IMR-90 (cell line): ENCODE data around the gene MAZ. TPM values are rescaled to one million over a fixed set of nuclear protein-coding genes. Genes with fewer than 3 reads are reported as not detected.

Experiments used
- ATAC-seq: fragments of 200-7000 bp; cut with Tn5 transposase; 2 replicates; pipeline ENCODE4 v1.9.1; 2020; ENCODE audit warnings: low read depth, mild to moderate bottlenecking, moderate library complexity
- BruUV-seq: library from RNA; stranded (reverse); fragments of 400-500 nt; replicated peaks from 2 replicates; lab custom pipeline; 2021; lab: Mats Ljungman, UMichigan
- CTCF ChIA-PET: fragments of 300-600 bp; formaldehyde crosslinking; extraction: SDS; loops from one replicate; lab custom pipeline; 2021; ENCODE audit warnings: antibody characterized with exemption; lab: Yijun Ruan, JAX
- POLR2A ChIA-PET: fragments of 300-600 bp; sonication (Branson Sonifier 250); formaldehyde crosslinking; loops from one replicate; lab custom pipeline; 2022; ENCODE audit warnings: antibody characterized with exemption; ENCODE audit not compliant: unreplicated experiment; lab: Charles Lee
- DNase-seq: peaks from one replicate; pipeline ENCODE4 v3.0.0; 2013
- H2AFZ ChIP-seq: replicated peaks from 2 replicates; pipeline ENCODE3; 2013; ENCODE audit warnings: low read length, mild to moderate bottlenecking; ENCODE audit not compliant: poor library complexity
- H2AK5ac ChIP-seq: 2 replicates; pipeline ENCODE4 v1.6.1; 2013; ENCODE audit warnings: low read depth, low read length, inconsistent platforms
- H2AK9ac ChIP-seq: replicated peaks from 2 replicates; pipeline ENCODE3; 2013; ENCODE audit warnings: mild to moderate bottlenecking, low read depth, low read length, moderate library complexity; ENCODE audit not compliant: poor library complexity
- H2BK120ac ChIP-seq: 2 replicates; pipeline ENCODE4 v1.6.1; 2013; ENCODE audit warnings: low read depth, low read length, inconsistent platforms
- H2BK15ac ChIP-seq: 3 replicates; pipeline ENCODE4 v1.6.1; 2013; ENCODE audit warnings: low read depth, low read length, inconsistent platforms
- H2BK20ac ChIP-seq: 2 replicates; pipeline ENCODE4 v1.6.1; 2013; ENCODE audit warnings: low read depth, mild to moderate bottlenecking, inconsistent platforms, low read length, moderate library complexity
- H2BK5ac ChIP-seq: 2 replicates; pipeline ENCODE4 v1.6.1; 2013; ENCODE audit warnings: mild to moderate bottlenecking, low read depth, low read length, inconsistent platforms; ENCODE audit not compliant: poor library complexity, severe bottlenecking
- H3K14ac ChIP-seq: replicated peaks from 2 replicates; pipeline ENCODE4 v1.6.1; 2013; ENCODE audit warnings: low read depth, low read length, inconsistent platforms
- H3K18ac ChIP-seq: 2 replicates; pipeline ENCODE4 v1.6.1; 2013; ENCODE audit warnings: low read depth, low read length, control low read depth
- H3K23ac ChIP-seq: 2 replicates; pipeline ENCODE4 v1.6.1; 2013; ENCODE audit warnings: low read depth, low read length, inconsistent platforms
- H3K27ac ChIP-seq: 2 replicates; pipeline ENCODE4 v1.5.1; 2013; ENCODE audit warnings: mild to moderate bottlenecking, control low read depth, low read length; ENCODE audit not compliant: insufficient read depth
- H3K27me3 ChIP-seq: 2 replicates; pipeline ENCODE4 v1.6.1; 2013; ENCODE audit warnings: low read length; ENCODE audit not compliant: control insufficient read depth, insufficient read depth
- H3K36me3 ChIP-seq: 2 replicates; pipeline ENCODE4 v1.6.1; 2013; ENCODE audit warnings: low read length, mixed read lengths; ENCODE audit not compliant: control insufficient read depth, insufficient read depth
- H3K4ac ChIP-seq: 2 replicates; pipeline ENCODE4 v1.6.1; 2013; ENCODE audit warnings: low read depth, low read length, inconsistent platforms
- H3K4me1 ChIP-seq: 2 replicates; pipeline ENCODE4 v1.6.1; 2013; ENCODE audit warnings: low read length, mixed read lengths; ENCODE audit not compliant: control insufficient read depth, insufficient read depth
- H3K4me2 ChIP-seq: 2 replicates; pipeline ENCODE4 v1.6.1; 2013; ENCODE audit warnings: low read depth, mild to moderate bottlenecking, control low read depth, low read length, moderate library complexity
- H3K4me3 ChIP-seq: 2 replicates; pipeline ENCODE4 v1.5.1; 2013; ENCODE audit warnings: low read depth, mild to moderate bottlenecking, control low read depth, low read length, moderate library complexity; ENCODE audit not compliant: insufficient read depth
- H3K56ac ChIP-seq: 2 replicates; pipeline ENCODE4 v1.6.1; 2013; ENCODE audit warnings: low read length, inconsistent platforms; ENCODE audit not compliant: insufficient read depth; ENCODE audit errors: extremely low read depth
- H3K79me1 ChIP-seq, 2 experiments: 2 replicates each; pipeline ENCODE4 v1.6.1; 2013; ENCODE audit warnings: low read length in 2 of 2, inconsistent platforms in 1 of 2, low read depth in 1 of 2
- H3K9ac ChIP-seq: 2 replicates; pipeline ENCODE4 v1.6.1; 2013; ENCODE audit warnings: low read depth, low read length, control low read depth
- H3K9me1 ChIP-seq: 2 replicates; pipeline ENCODE4 v1.6.1; 2013; ENCODE audit warnings: low read length, inconsistent platforms; ENCODE audit not compliant: insufficient read depth
- H3K9me3 ChIP-seq: 2 replicates; pipeline ENCODE4 v1.6.1; 2013; ENCODE audit warnings: low read length; ENCODE audit not compliant: control insufficient read depth, insufficient read depth
- H4K20me1 ChIP-seq: 2 replicates; pipeline ENCODE4 v1.6.1; 2013; ENCODE audit warnings: low read length, inconsistent platforms; ENCODE audit not compliant: insufficient read depth
- H4K5ac ChIP-seq: 2 replicates; pipeline ENCODE4 v1.6.1; 2013; ENCODE audit warnings: mild to moderate bottlenecking, low read depth, low read length, control low read depth
- H4K8ac ChIP-seq, 2 experiments: 2 replicates each; pipeline ENCODE4 v1.6.1; 2013; ENCODE audit warnings: low read depth in 2 of 2, low read length in 2 of 2, control low read depth in 1 of 2, inconsistent platforms in 1 of 2
- H4K91ac ChIP-seq: 2 replicates; pipeline ENCODE4 v1.6.1; 2013; ENCODE audit warnings: low read depth, low read length, inconsistent platforms; ENCODE audit not compliant: insufficient read depth
- BHLHE40 ChIP-seq: fragments of 150-350 bp; IDR thresholded peaks from 2 replicates; pipeline ENCODE4 v1.6.1; 2016; ENCODE audit warnings: mild to moderate bottlenecking, low read depth, low read length
- CEBPB ChIP-seq: IDR thresholded peaks from 2 replicates; pipeline ENCODE4 v1.6.1; 2012; ENCODE audit warnings: low read depth, low read length, improper control_type of control experiment
- CHD1 ChIP-seq: IDR thresholded peaks from 2 replicates; pipeline ENCODE4 v1.6.1; 2012; ENCODE audit warnings: low read depth, low read length, improper control_type of control experiment
- FOS ChIP-seq: fragments of 150-350 bp; IDR thresholded peaks from 2 replicates; pipeline ENCODE4 v1.6.1; 2016; ENCODE audit warnings: low read depth, low read length
- MAFK ChIP-seq: IDR thresholded peaks from 2 replicates; pipeline ENCODE4 v1.6.1; 2012; ENCODE audit warnings: low read depth, low read length, improper control_type of control experiment
- MAZ ChIP-seq: IDR thresholded peaks from 2 replicates; pipeline ENCODE4 v1.6.1; 2012; ENCODE audit warnings: low read depth, mild to moderate bottlenecking, low read length, improper control_type of control experiment, moderate library complexity, borderline replicate concordance
- MXI1 ChIP-seq: IDR thresholded peaks from 2 replicates; pipeline ENCODE4 v1.6.1; 2012; ENCODE audit warnings: low read depth, mild to moderate bottlenecking, low read length, moderate library complexity, borderline replicate concordance
- NFE2L2 ChIP-seq: fragments of 150-350 bp; IDR thresholded peaks from 2 replicates; pipeline ENCODE4 v1.6.1; 2016; ENCODE audit warnings: low read depth, mild to moderate bottlenecking, low read length
- POLR2A ChIP-seq: IDR thresholded peaks from 2 replicates; pipeline ENCODE4 v1.6.1; 2012; ENCODE audit warnings: mild to moderate bottlenecking, low read depth, low read length
- RAD21 ChIP-seq: IDR thresholded peaks from 2 replicates; pipeline ENCODE4 v1.6.1; 2012; ENCODE audit warnings: low read length, improper control_type of control experiment
- RCOR1 ChIP-seq: IDR thresholded peaks from 2 replicates; pipeline ENCODE4 v1.6.1; 2012; ENCODE audit warnings: mild to moderate bottlenecking, low read length, improper control_type of control experiment; ENCODE audit not compliant: insufficient replicate concordance
- RFX5 ChIP-seq: IDR thresholded peaks from 2 replicates; pipeline ENCODE4 v1.8.0; 2012; ENCODE audit warnings: low read depth, mild to moderate bottlenecking, low read length, moderate library complexity
- SMC3 ChIP-seq: fragments of 150-350 bp; IDR thresholded peaks from 2 replicates; pipeline ENCODE4 v1.6.1; 2016; ENCODE audit warnings: low read depth, mild to moderate bottlenecking, antibody characterized with exemption, low read length, moderate library complexity
- WGBS, 2 experiments: methylation state at CpG; one replicate each; pipeline versions ENCODE4 v1.1.5 to v1.1.7; 2013; ENCODE audit warnings: missing lambda C conversion rate in 2 of 2; ENCODE audit not compliant: insufficient read length in 1 of 2; ENCODE audit errors: extremely low coverage in 2 of 2; 5-methylcytosine and 5-hydroxymethylcytosine counted together
- dilution Hi-C: fragments of 300-500 bp; cut with HindIII; formaldehyde crosslinking; loops from one replicate; pipeline ENCODE4 v1.14.3; 2018; ENCODE audit warnings: low sequenced_read_pairs; ENCODE audit not compliant: unreplicated experiment
- in situ Hi-C: fragments of 300-500 bp; cut with MboI; formaldehyde crosslinking; loops from 3 replicates; pipeline ENCODE4 v1.14.3; 2019; ENCODE audit warnings: low sequenced_read_pairs, inconsistent platforms, mixed read lengths
- intact Hi-C: fragments of 100-400 bp; cut with micrococcal nuclease; formaldehyde crosslinking; loops from 2 replicates; pipeline ENCODE4 v1.10.0; 2022
- polyA plus RNA-seq, 3 experiments: library from polyadenylated mRNA; depleted of rRNA; stranded (reverse); fragments of >200 nt; gene quantifications; 2 replicates each; pipeline ENCODE4 v1.2.3, GENCODE V29; 2012; ENCODE audit warnings: low replicate concordance in 1 of 3
- total RNA-seq: library from RNA; depleted of rRNA; stranded (reverse); fragments of >200 nt; gene quantifications from 2 replicates; pipeline ENCODE4 v1.2.3, GENCODE V29; 2012
- TF ChIP-seq, protein P1 (sequence below): fragments of 150-350 bp; IDR thresholded peaks from 2 replicates; pipeline ENCODE4 v1.6.1; 2017; ENCODE audit warnings: mild to moderate bottlenecking, antibody characterized with exemption, low read length, low read depth
- TF ChIP-seq, protein P2 (sequence below): fragments of 150-350 bp; IDR thresholded peaks from 2 replicates; pipeline ENCODE4 v1.6.1; 2016; ENCODE audit warnings: low read depth, mild to moderate bottlenecking, low read length, moderate library complexity, borderline replicate concordance

Gene MAZ
- total and polyA plus RNA-seq, 2 of the 4 experiments (the other 2 are of a cell fraction) = 113 to 138 TPM

DNA sequence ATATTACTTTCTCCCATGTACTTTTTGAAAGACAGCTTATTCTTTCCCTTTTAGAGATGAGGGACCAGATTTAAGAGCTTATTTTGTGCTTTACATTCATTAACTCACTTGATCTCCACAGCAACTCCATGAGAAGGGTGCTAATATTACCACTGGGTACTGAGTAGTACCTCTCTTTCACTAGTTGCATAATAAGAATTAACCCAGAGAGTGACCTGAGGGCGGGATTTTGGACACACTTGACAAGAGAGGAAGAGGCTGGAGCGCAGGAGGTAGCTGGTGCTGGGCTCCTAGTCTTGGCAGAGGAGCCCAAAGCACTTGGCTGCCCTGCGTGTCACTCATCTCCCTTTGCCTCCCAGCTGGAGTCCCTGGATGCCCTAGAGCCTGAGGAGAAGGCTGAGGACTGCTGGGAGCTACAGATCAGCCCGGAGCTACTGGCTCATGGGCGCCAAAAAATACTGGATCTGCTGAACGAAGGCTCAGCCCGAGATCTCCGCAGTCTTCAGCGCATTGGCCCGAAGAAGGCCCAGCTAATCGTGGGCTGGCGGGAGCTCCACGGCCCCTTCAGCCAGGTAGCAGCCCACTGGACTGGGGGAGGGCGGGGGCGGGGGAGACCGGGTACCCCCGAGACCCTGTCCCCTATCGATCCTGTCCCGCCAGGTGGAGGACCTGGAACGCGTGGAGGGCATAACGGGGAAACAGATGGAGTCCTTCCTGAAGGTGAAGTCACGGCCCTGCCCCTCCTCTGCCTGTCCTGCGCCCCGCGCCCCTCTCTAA, 1.7 kb upstream of the MAZ start:
- H3K9ac ChIP-seq = peak overlapping the region; percentile 97
- no peaks in the 10 kb centered on the region for H3K9me3 ChIP-seq
- ATAC-seq = no peak
- H2AK5ac ChIP-seq = peak overlapping the region; percentile 100
- no peak overlapping the region for H2BK20ac ChIP-seq
- no peaks in the 10 kb centered on the region for H3K27me3 ChIP-seq
- no peak overlapping the region for H2BK15ac ChIP-seq
- peak overlapping the region; percentile 58 for H3K18ac ChIP-seq
- peak overlapping the region; percentile 77; the same call in 1 of the 2 replicates for H3K23ac ChIP-seq
- peak overlapping the region; percentile 97 to 99 for H4K8ac ChIP-seq
- H3K27ac ChIP-seq = peak overlapping the region; percentile 95
- ChIA-PET CTCF (interaction anchor here (1.3 kb wide), 1 partner anchor 14 kb away, joined by 3 read pairs; the partner anchor contains the start of gene KIF22), POLR2A (interaction anchor here (0.6 kb wide), 1 partner anchor 104 kb away, joined by 3 read pairs; no protein-coding TSS in a partner anchor)
- H4K91ac ChIP-seq = peak overlapping the region; percentile 96
- peak overlapping the region; percentile 88 for H2BK5ac ChIP-seq
- intact Hi-C loops = loop anchor here (1.0 kb wide), 1 partner anchor 104 kb away; no protein-coding TSS in a partner anchor
- H3K4me3 ChIP-seq = peak overlapping the region; percentile 79
- peak overlapping the region; percentile 94 for H3K4me2 ChIP-seq
- H2BK120ac ChIP-seq = peak overlapping the region; percentile 34
- no peak for DNase-seq
- peak overlapping the region; percentile 98 for H3K4ac ChIP-seq
- H3K79me1 ChIP-seq = peaks cover 4 to 32% of the 10 kb centered on the region in 2 experiments; a peak in 3 of 4 replicates
- H4K20me1 ChIP-seq = peaks cover 16% of the 10 kb centered on the region
- no TSS peak for BruUV-seq
- peak overlapping the region; percentile 89 for H2AFZ ChIP-seq
- peak overlapping the region; percentile 82 for H3K56ac ChIP-seq
- dilution Hi-C loops = no loop called here
- 23% methylated on average over 14 of the region's 26 CpGs; no CpG with 5 or more reads in 1 of the 2 experiments for WGBS, 2 experiments
- peaks cover 25% of the 10 kb centered on the region for H3K36me3 ChIP-seq
- in situ Hi-C loops = no loop called here
- H3K4me1 ChIP-seq = peaks cover 11% of the 10 kb centered on the region
- peak overlapping the region; percentile 99 for H2AK9ac ChIP-seq
- peak overlapping the region; percentile 99 for H3K14ac ChIP-seq
- H3K9me1 ChIP-seq = 0 out of 2 replicates have a peak, but pooled peaks cover 3% of the 10 kb centered on the region
- peak overlapping the region; percentile 97 for H4K5ac ChIP-seq
- TF ChIP-seq RAD21 = no peak
- TF ChIP-seq MAZ = no peak
- TF ChIP-seq CHD1 = no peak
- TF ChIP-seq CEBPB = no peak
- TF ChIP-seq, protein P1, sequence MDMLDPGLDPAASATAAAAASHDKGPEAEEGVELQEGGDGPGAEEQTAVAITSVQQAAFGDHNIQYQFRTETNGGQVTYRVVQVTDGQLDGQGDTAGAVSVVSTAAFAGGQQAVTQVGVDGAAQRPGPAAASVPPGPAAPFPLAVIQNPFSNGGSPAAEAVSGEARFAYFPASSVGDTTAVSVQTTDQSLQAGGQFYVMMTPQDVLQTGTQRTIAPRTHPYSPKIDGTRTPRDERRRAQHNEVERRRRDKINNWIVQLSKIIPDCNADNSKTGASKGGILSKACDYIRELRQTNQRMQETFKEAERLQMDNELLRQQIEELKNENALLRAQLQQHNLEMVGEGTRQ = no peak
- TF ChIP-seq BHLHE40 = no peak
- no peak for TF ChIP-seq MAFK
- TF ChIP-seq POLR2A = no peak
- TF ChIP-seq RFX5 = no peak
- TF ChIP-seq MXI1 = no peak
- no peak for TF ChIP-seq RCOR1
- no peak for TF ChIP-seq FOS
- TF ChIP-seq, protein P2, sequence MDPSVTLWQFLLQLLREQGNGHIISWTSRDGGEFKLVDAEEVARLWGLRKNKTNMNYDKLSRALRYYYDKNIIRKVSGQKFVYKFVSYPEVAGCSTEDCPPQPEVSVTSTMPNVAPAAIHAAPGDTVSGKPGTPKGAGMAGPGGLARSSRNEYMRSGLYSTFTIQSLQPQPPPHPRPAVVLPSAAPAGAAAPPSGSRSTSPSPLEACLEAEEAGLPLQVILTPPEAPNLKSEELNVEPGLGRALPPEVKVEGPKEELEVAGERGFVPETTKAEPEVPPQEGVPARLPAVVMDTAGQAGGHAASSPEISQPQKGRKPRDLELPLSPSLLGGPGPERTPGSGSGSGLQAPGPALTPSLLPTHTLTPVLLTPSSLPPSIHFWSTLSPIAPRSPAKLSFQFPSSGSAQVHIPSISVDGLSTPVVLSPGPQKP = no peak
- no peak for TF ChIP-seq NFE2L2
- TF ChIP-seq SMC3 = no peak
